HuH-7 (cell line): Measurements from ENCODE around the gene LRRC37A.
"Not testable (repeated sequence)": the region's sequence is repeated elsewhere in the genome, so short reads cannot be mapped to it uniquely, and the experiment has no call there.

ENCODE experiments used
- DNase-seq: peaks from one replicate; pipeline ENCODE4 v3.0.0; 2011; ENCODE audit warnings: low spot score

LRRC37A gene

GRCh38 chr17:46287587-46287986 is 7.3 kb upstream of the LRRC37A start:
- DNase-seq, result not testable (repeated sequence)

GRCh38 chr17:46290906-46291546 is 3.9 kb upstream of the LRRC37A start:
- not testable (repeated sequence) for DNase-seq

GRCh38 chr17:46291618-46292017 is 3.3 kb upstream of the LRRC37A start:
- not testable (repeated sequence) for DNase-seq

GRCh38 chr17:46341220-46341619 is 46.3 kb downstream of the LRRC37A start:
- DNase-seq, result not testable (repeated sequence)

- not testable (repeated sequence) for DNase-seq
These were observed 47.2 kb downstream of the LRRC37A start for GRCh38 chr17:46342131-46342530.

GRCh38 chr17:46348345-46348744 is 53.4 kb downstream of the LRRC37A start:
- DNase-seq, result not testable (repeated sequence)

- DNase-seq, result not testable (repeated sequence)
These were observed 54.1 kb downstream of the LRRC37A start for GRCh38 chr17:46349060-46349459.

GRCh38 chr17:46353856-46354255 is 58.9 kb downstream of the LRRC37A start:
- not testable (repeated sequence) for DNase-seq

GRCh38 chr17:46361145-46361735 is 66.3 kb downstream of the LRRC37A start:
- not testable (repeated sequence) for DNase-seq

GRCh38 chr17:46361755-46362154 is 66.8 kb downstream of the LRRC37A start, which contains the start of gene ARL17B:
ARL17B (minus strand) TSS chr17:46361766; CDS start chr17:46358397, 3,369 bp downstream.
- DNase-seq, result not testable (repeated sequence)

- not testable (repeated sequence) for DNase-seq
These were observed 72.6 kb downstream of the LRRC37A start for GRCh38 chr17:46367520-46367919.

GRCh38 chr17:46372236-46373229 is 77.6 kb downstream of the LRRC37A start:
- DNase-seq, result not testable (repeated sequence)

GRCh38 chr17:46373418-46373817 is 78.5 kb downstream of the LRRC37A start:
- not testable (repeated sequence) for DNase-seq

- DNase-seq, result not testable (repeated sequence)
These were observed 88.2 kb downstream of the LRRC37A start for GRCh38 chr17:46383118-46383517.

- not testable (repeated sequence) for DNase-seq
These were observed 90.6 kb downstream of the LRRC37A start for GRCh38 chr17:46385491-46385890.
